ENCODE results near the gene ARHGEF37.

- no peak for TF ChIP-seq EP300 (IDR thresholded peaks at IDR 0.05; ENCODE audit: borderline replicate concordance)
- TF ChIP-seq MAX (IDR thresholded peaks at IDR 0.05) = no peak
- TF ChIP-seq CREB1 (IDR thresholded peaks at IDR 0.05; ENCODE audit: low read depth) = no peak
- TF ChIP-seq TAF1 (IDR thresholded peaks at IDR 0.05; ENCODE audit: low read depth) = no peak
- TF ChIP-seq ZBTB7A (IDR thresholded peaks at IDR 0.05; ENCODE audit: low read depth) = no peak
- peak; percentile 92 for TF ChIP-seq RAD21 (IDR thresholded peaks at IDR 0.05; ENCODE audit: low read depth)
- TF ChIP-seq TCF12 (IDR thresholded peaks at IDR 0.05; ENCODE audit: low read depth) = no peak
These were observed 37.4 kb downstream of the ARHGEF37 start for GRCh38 chr5:149618581-149619248.

Data from Ishikawa (cell line).